ENCODE measurements around the gene MAGEH1. TPM values are rescaled to one million over a fixed set of nuclear protein-coding genes. Genes with fewer than 3 reads are reported as not detected.

Gene MAGEH1
- total and polyA plus RNA-seq, 3 donors from 2014 or later = 87.0 to 119 (median 103) TPM

- intact Hi-C loops (cut with DNase I; ENCODE audit: low total_unique reads) = no loop called here
- 1% methylated on average over 29 of the region's 54 CpGs; no CpG with 5 or more reads in 1 of the 2 donors for WGBS, 2 donors
Measured at GRCh38 chrX:55488593-55489313, 36.8 kb downstream of the MAGEH1 start.

GRCh38 chrX:55489314-55490009 is 37.5 kb downstream of the MAGEH1 start, which contains the start of gene USP51:
Gene USP51, minus strand, starts transcription at chrX:55489848. Its CDS starts 909 bp downstream, at chrX:55488939.
- WGBS, 2 donors = 0 to 1% methylated on average over 13 to 31 of the region's 34 CpGs
- Histone ChIP-seq H3K4me3 (peak within 1 kb of the TSS; percentile 61 to 73), H3K9me3 (no peaks in the 10 kb centered on the region), H3K27me3 (no peaks in the 10 kb centered on the region), H3K4me1 (no peaks in the 10 kb centered on the region), H3K36me3 (ENCODE audit: low read depth, missing control alignments) (no peaks in the 10 kb centered on the region), H3K27ac (peak within 1 kb of the TSS; percentile 94 to 96)
- DNase-seq = peak; percentile 79
- intact Hi-C loops (cut with DNase I; ENCODE audit: low total_unique reads) = no loop called here
- no peak for TF ChIP-seq CTCF (IDR thresholded peaks at IDR 0.05)
- TF ChIP-seq POLR2A (IDR thresholded peaks at IDR 0.05) = no peak

More at GRCh38 chrX:55488593-55489313, 36.8 kb downstream of the MAGEH1 start:
- Histone ChIP-seq H3K4me3 (peak overlapping the region; percentile 61 to 73), H3K36me3 (ENCODE audit: low read depth, missing control alignments) (no peaks in the 10 kb centered on the region), H3K4me1 (no peaks in the 10 kb centered on the region), H3K27ac (peak overlapping the region; percentile 94 to 96), H3K27me3 (no peaks in the 10 kb centered on the region), H3K9me3 (no peaks in the 10 kb centered on the region)
- no peak for TF ChIP-seq CTCF (IDR thresholded peaks at IDR 0.05)
- TF ChIP-seq POLR2A (IDR thresholded peaks at IDR 0.05) = no peak
- peak; percentile 80 for DNase-seq

- peak; percentile 14 for DNase-seq
- Histone ChIP-seq H3K9me3 (no peaks in the 10 kb centered on the region), H3K27me3 (no peaks in the 10 kb centered on the region), H3K4me3 (peak overlapping the region; percentile 61 to 73), H3K36me3 (ENCODE audit: low read depth, missing control alignments) (no peaks in the 10 kb centered on the region), H3K27ac (peak overlapping the region; percentile 94 to 96), H3K4me1 (no peaks in the 10 kb centered on the region)
- intact Hi-C loops (cut with DNase I; ENCODE audit: low total_unique reads) = no loop called here
- no peak for TF ChIP-seq CTCF (IDR thresholded peaks at IDR 0.05)
- no peak for TF ChIP-seq POLR2A (IDR thresholded peaks at IDR 0.05)
- WGBS, 2 donors = 34 to 37% methylated on average over 4 of the region's 4 CpGs
Measured at GRCh38 chrX:55490121-55490520, 38.2 kb downstream of the MAGEH1 start.

- no peak for DNase-seq
- no peak for TF ChIP-seq POLR2A (IDR thresholded peaks at IDR 0.05)
- TF ChIP-seq CTCF (IDR thresholded peaks at IDR 0.05) = no peak
- 40 to 56% methylated on average over 1 to 4 of the region's 4 CpGs for WGBS, 2 donors
Measured at GRCh38 chrX:55490974-55491373, 39.0 kb downstream of the MAGEH1 start.

More at GRCh38 chrX:55490974-55491373, 39.0 kb downstream of the MAGEH1 start:
- no peak overlapping the region for H3K4me3 ChIP-seq
- intact Hi-C loops (cut with DNase I; ENCODE audit: low total_unique reads) = no loop called here
- H3K4me1 ChIP-seq = no peaks in the 10 kb centered on the region
- H3K36me3 ChIP-seq (ENCODE audit: low read depth, missing control alignments) = no peaks in the 10 kb centered on the region
- H3K9me3 ChIP-seq = no peaks in the 10 kb centered on the region
- no peak overlapping the region for H3K27ac ChIP-seq
- H3K27me3 ChIP-seq = no peaks in the 10 kb centered on the region

Small RNA genes lying within 50 kb of the gene (microRNA-seq; reads per million reads assigned to microRNA genes)
- 0 reads per million in 2 donors for gene MIR4536-1 (ENCODE audit: borderline number of aligned reads in 2 of 2, borderline replicate concordance in 1 of 2)
- 0 reads per million in 2 donors for gene MIR4536-2 (ENCODE audit: borderline number of aligned reads in 2 of 2, borderline replicate concordance in 1 of 2)

Small RNA genes lying within 50 kb of the gene (small RNA-seq; reads per million reads assigned to genes)
- 0 reads per million in 2 donors for gene MIR4536-2

Other genes with a start within 250 kb of the MAGEH1 start
- gene PAGE5, start 231.8 kb upstream of the MAGEH1 start, total RNA-seq = 10 to 100 TPM; 20.3 to 28.7 TPM
- gene PAGE5, start 231.8 kb upstream of the MAGEH1 start, polyA plus RNA-seq (ENCODE audit: insufficient read depth, low read depth, low replicate concordance) = 39.6 TPM
- 1 to 10 TPM; 1.6 to 1.8 TPM for gene PAGE3, start 187.2 kb upstream of the MAGEH1 start, total RNA-seq
- gene PAGE3, start 187.2 kb upstream of the MAGEH1 start, polyA plus RNA-seq (ENCODE audit: insufficient read depth, low read depth, low replicate concordance) = 7.6 TPM
- gene USP51, start 37.7 kb downstream of the MAGEH1 start, total RNA-seq = 10 to 100 TPM in 1 of 2 donors, 1 to 10 TPM in 1; 9.6 to 13.3 TPM
- 0.50 TPM for gene USP51, start 37.7 kb downstream of the MAGEH1 start, polyA plus RNA-seq (ENCODE audit: insufficient read depth, low read depth, low replicate concordance)
- gene FOXR2, start 171.3 kb downstream of the MAGEH1 start, total RNA-seq = 1 to 10 TPM; 3.3 to 5.6 TPM
- gene FOXR2, start 171.3 kb downstream of the MAGEH1 start, polyA plus RNA-seq (ENCODE audit: insufficient read depth, low read depth, low replicate concordance) = 2.3 TPM

Measured in testis (tissue), 3 donors.